Endothelial cell of umbilical vein (primary cell): ENCODE results near the gene ANP32A. TPM values are rescaled to one million over a fixed set of nuclear protein-coding genes. Genes with fewer than 3 reads are reported as not detected.

Source experiments
- BruUV-seq: library from RNA; stranded (reverse); fragments of 400-500 nt; replicated peaks from 2 replicates; lab custom pipeline; 2021; lab: Mats Ljungman, UMichigan
- CTCF ChIA-PET: fragments of 300-600, 350-600 bp; sonication (Branson Sonifier 250); formaldehyde crosslinking; loops from one replicate; lab custom pipeline; 2021; ENCODE audit warnings: antibody characterized with exemption, inconsistent platforms; lab: Charles Lee
- POLR2A ChIA-PET: fragments of 300-600, 350-600 bp; sonication (Branson Sonifier 250); formaldehyde crosslinking; loops from one replicate; lab custom pipeline; 2021; ENCODE audit warnings: antibody characterized with exemption, inconsistent platforms; lab: Charles Lee
- DNase-seq: peaks from one replicate; pipeline ENCODE4 v3.0.0-alpha.2; 2011; ENCODE audit warnings: low read depth, low spot score
- FAIRE-seq: peaks from 2 replicates; lab custom pipeline; 2011; peaks lifted over from hg19 to GRCh38; lab: Jason Lieb, UNC
- H2AFZ ChIP-seq: 2 replicates; pipeline ENCODE4 v1.6.0; 2012; ENCODE audit warnings: low read depth, low read length, control low read depth, inconsistent platforms
- H3K27ac ChIP-seq: 2 replicates; pipeline ENCODE4 v1.5.1; 2011; ENCODE audit warnings: low read depth, mild to moderate bottlenecking, control low read depth, low read length, moderate library complexity; ENCODE audit not compliant: insufficient read depth
- H3K27me3 ChIP-seq, 2 experiments: 2 replicates each; pipeline versions ENCODE4 v1.6.0 to v1.6.1; 2011; ENCODE audit warnings: low read length in 2 of 2, mixed read lengths in 1 of 2; ENCODE audit not compliant: control insufficient read depth in 2 of 2, insufficient read depth in 2 of 2
- H3K36me3 ChIP-seq, 2 experiments: 2 replicates in 1 of 2; 3 replicates in 1 of 2; pipeline ENCODE4 v1.5.1; 2011; ENCODE audit warnings: low read length in 2 of 2, mild to moderate bottlenecking in 1 of 2, moderate library complexity in 1 of 2; ENCODE audit not compliant: control insufficient read depth in 2 of 2, insufficient read depth in 2 of 2; ENCODE audit errors: extremely low read depth in 1 of 2
- H3K4me1 ChIP-seq: 3 replicates; pipeline ENCODE4 v1.5.1; 2011; ENCODE audit warnings: mild to moderate bottlenecking, low read length; ENCODE audit not compliant: control insufficient read depth, insufficient read depth; ENCODE audit errors: extremely low read depth
- H3K4me2 ChIP-seq: 2 replicates; pipeline ENCODE4 v1.6.1; 2011; ENCODE audit warnings: low read length, control low read depth, mixed read lengths; ENCODE audit not compliant: insufficient read depth
- H3K4me3 ChIP-seq, 3 experiments: fragments of 200-600 bp in 1 of 3; sonication (generic), shearing (Covaris generic) in 1 of 3; replicated peaks in 1 of 3; 2 replicates each; pipeline ENCODE4 v1.5.1; 2011 to 2016; ENCODE audit warnings: control low read depth in 3 of 3, low read length in 3 of 3, mild to moderate bottlenecking in 2 of 3, inconsistent platforms in 1 of 3, low read depth in 1 of 3, moderate library complexity in 1 of 3; ENCODE audit not compliant: insufficient read depth in 1 of 3
- H3K79me2 ChIP-seq: 2 replicates; pipeline ENCODE4 v1.6.0; 2012; ENCODE audit warnings: low read length, inconsistent platforms; ENCODE audit not compliant: control insufficient read depth, insufficient read depth
- H3K9ac ChIP-seq: replicated peaks from 2 replicates; pipeline ENCODE3; 2011; ENCODE audit warnings: low read length, control low read depth; ENCODE audit not compliant: insufficient read depth; ENCODE audit errors: extremely low read depth
- H3K9me1 ChIP-seq: replicated peaks from 3 replicates; pipeline ENCODE4 v1.6.0; 2011; ENCODE audit warnings: mild to moderate bottlenecking, low read length; ENCODE audit not compliant: control insufficient read depth, insufficient read depth; ENCODE audit errors: extremely low read depth
- H3K9me3 ChIP-seq: replicated peaks from 2 replicates; pipeline ENCODE4 v1.5.1; 2012; ENCODE audit warnings: low read length, inconsistent platforms; ENCODE audit not compliant: control insufficient read depth, insufficient read depth
- H4K20me1 ChIP-seq: replicated peaks from 2 replicates; pipeline ENCODE3; 2011; ENCODE audit warnings: mild to moderate bottlenecking, low read length; ENCODE audit not compliant: control insufficient read depth, insufficient read depth; ENCODE audit errors: extremely low read depth
- CTCF ChIP-seq, 2 donors: IDR thresholded peaks; 1 replicate in 1 of 2; 2 replicates in 1 of 2; pipeline ENCODE4 v1.5.1; 2011; ENCODE audit warnings: low read length in 2 of 2, mild to moderate bottlenecking in 2 of 2, moderate library complexity in 2 of 2, control low read depth in 1 of 2, inconsistent platforms in 1 of 2, low read depth in 1 of 2; ENCODE audit not compliant: insufficient read depth in 1 of 2; ENCODE audit errors: extremely low read depth in 1 of 2
- EZH2 ChIP-seq: IDR thresholded peaks from 2 replicates; pipeline ENCODE4 v1.6.1; 2012; ENCODE audit warnings: borderline replicate concordance, low read depth, mild to moderate bottlenecking, moderate library complexity, low read length, inconsistent platforms; ENCODE audit not compliant: severe bottlenecking
- FOS ChIP-seq: IDR thresholded peaks from 2 replicates; pipeline ENCODE4 v1.6.1; 2011; ENCODE audit warnings: mild to moderate bottlenecking, low read length, moderate library complexity, borderline replicate concordance; ENCODE audit not compliant: insufficient read depth
- GATA2 ChIP-seq: IDR thresholded peaks from 2 replicates; pipeline ENCODE4 v1.7.0; 2011; ENCODE audit warnings: low read depth, mild to moderate bottlenecking, moderate library complexity, mixed read lengths, low read length; ENCODE audit not compliant: insufficient read length, insufficient read depth
- MAX ChIP-seq: IDR thresholded peaks from 2 replicates; pipeline ENCODE4 v1.6.1; 2011; ENCODE audit not compliant: insufficient read depth, insufficient read length
- MYC ChIP-seq: IDR thresholded peaks from one replicate; pipeline ENCODE4 v1.6.1; 2011; ENCODE audit warnings: mild to moderate bottlenecking, low read depth, low read length
- POLR2A ChIP-seq: IDR thresholded peaks from 2 replicates; pipeline ENCODE4 v1.6.1; 2012; ENCODE audit warnings: low read depth, mild to moderate bottlenecking, control low read depth, low read length
- POLR2AphosphoS5 ChIP-seq: IDR thresholded peaks from 2 replicates; pipeline ENCODE4 v1.6.1; 2012; ENCODE audit warnings: low read depth, mild to moderate bottlenecking, control low read depth, low read length, moderate library complexity; ENCODE audit not compliant: insufficient read depth
- dilution Hi-C: fragments of 300-500 bp; cut with MboI; formaldehyde crosslinking; loops from one replicate; pipeline ENCODE4 v1.15.0; 2019; ENCODE audit warnings: low sequenced_read_pairs; ENCODE audit not compliant: extremely low pct_ligation_motif_present
- intact Hi-C: fragments of 100-400 bp; cut with micrococcal nuclease; formaldehyde crosslinking; loops from one replicate; pipeline ENCODE4 v1.10.0; 2022
- polyA plus RNA-seq, 4 experiments: library from polyadenylated mRNA; depleted of rRNA in 3 of 4; stranded (reverse) in 3 of 4; unstranded in 1 of 4; fragments of >200 nt; gene quantifications; 2 replicates each; pipeline versions ENCODE4 v1.2.1 to v1.2.3, GENCODE V29; 2011 to 2012; ENCODE audit warnings: missing spikeins in 1 of 4
- total RNA-seq: library from RNA; stranded (reverse); gene quantifications from 2 replicates; pipeline ENCODE4 v1.2.3, GENCODE V29; 2021

Gene ANP32A
- total and polyA plus RNA-seq, 2 donors (not counting 3 experiments of a cell fraction or from before 2014, with no cell fraction given): 37.9 to 169 TPM

- intact Hi-C loops: no loop called here
- ChIA-PET CTCF (interaction anchor here (0.6 to 3.2 kb wide), 6 partner anchors 8 to 274 kb away, joined by 3 to 10 read pairs (median 3); no protein-coding TSS in a partner anchor), POLR2A (interaction anchor here (0.6 kb wide), 2 partner anchors 37 to 1235 kb away, joined by 3 read pairs; no protein-coding TSS in a partner anchor)
- DNase-seq (no peak), FAIRE-seq (no peak)
- Histone ChIP-seq H4K20me1 (no peaks in the 10 kb centered on the region), H3K9ac (no peak overlapping the region), H3K4me3 (no peak overlapping the region), H3K27ac (no peak overlapping the region), H3K9me1 (no peaks in the 10 kb centered on the region), H3K9me3 (no peaks in the 10 kb centered on the region), H3K4me1 (no peaks in the 10 kb centered on the region), H3K79me2 (no peaks in the 10 kb centered on the region), H3K4me2 (no peak overlapping the region), H3K27me3 (peaks cover 20 to 21% of the 10 kb centered on the region in 2 experiments), H3K36me3 (no peaks in the 10 kb centered on the region), H2AFZ (no peak overlapping the region)
- dilution Hi-C loops: no loop called here
- BruUV-seq: no TSS peak
- TF ChIP-seq GATA2 (no peak), CTCF (IDR thresholded peaks at IDR 0.05; ENCODE audit: extremely low read depth in 1 of 2, insufficient read depth in 1 of 2, low read depth in 1 of 2, low read length in 2 of 2) (no peak), MYC (no peak), MAX (no peak), FOS (no peak), EZH2 (no peak), POLR2A (no peak), POLR2AphosphoS5 (no peak)
These were observed 13.1 kb upstream of the ANP32A start for GRCh38 chr15:68833700-68834331.
